ENCODE data around the gene APBA3. TPM values are rescaled to one million over a fixed set of nuclear protein-coding genes. Genes with fewer than 3 reads are reported as not detected.

Gene APBA3
- total RNA-seq, 3 donors from 2014 or later: 18.9 to 23.0 (median 19.2) TPM

- ATAC-seq: no peak
- intact Hi-C loops (cut with DNase I, micrococcal nuclease): no loop called here
- no peak for TF ChIP-seq CTCF (IDR thresholded peaks at IDR 0.05)
- H3K9me3 ChIP-seq: peaks cover 21% of the 10 kb centered on the region
- no peak overlapping the region for H3K4me3 ChIP-seq
- H3K4me1 ChIP-seq (ENCODE audit: low read depth): no peaks in the 10 kb centered on the region
- DNase-seq: no peak
- H3K36me3 ChIP-seq (ENCODE audit: low read depth): no peaks in the 10 kb centered on the region
Measured at GRCh38 chr19:3782330-3782729, 20.8 kb upstream of the APBA3 start.

GRCh38 chr19:3781603-3782002 is 20.1 kb upstream of the APBA3 start:
- intact Hi-C loops (cut with DNase I, micrococcal nuclease): no loop called here
- H3K4me1 ChIP-seq (ENCODE audit: low read depth): no peaks in the 10 kb centered on the region
- no peak for DNase-seq
- H3K4me3 ChIP-seq: no peak overlapping the region
- H3K9me3 ChIP-seq: peaks cover 21% of the 10 kb centered on the region
- H3K36me3 ChIP-seq (ENCODE audit: low read depth): no peaks in the 10 kb centered on the region
- TF ChIP-seq CTCF (IDR thresholded peaks at IDR 0.05): no peak
- no peak for ATAC-seq

- no peak for TF ChIP-seq CTCF (IDR thresholded peaks at IDR 0.05)
- Histone ChIP-seq H3K4me1 (ENCODE audit: low read depth) (no peaks in the 10 kb centered on the region), H3K9me3 (peaks cover 21% of the 10 kb centered on the region), H3K4me3 (no peak overlapping the region), H3K36me3 (ENCODE audit: low read depth) (no peaks in the 10 kb centered on the region)
- ATAC-seq (no peak), DNase-seq (no peak)
- intact Hi-C loops (cut with DNase I, micrococcal nuclease): no loop called here
Measured at GRCh38 chr19:3780786-3781304, 19.4 kb upstream of the APBA3 start.

- Histone ChIP-seq H3K36me3 (ENCODE audit: low read depth) (no peaks in the 10 kb centered on the region), H3K4me3 (no peak overlapping the region), H3K9me3 (peaks cover 21% of the 10 kb centered on the region), H3K4me1 (ENCODE audit: low read depth) (no peaks in the 10 kb centered on the region)
- no peak for DNase-seq
- no peak for TF ChIP-seq CTCF (IDR thresholded peaks at IDR 0.05)
- ATAC-seq: no peak
- intact Hi-C loops (cut with DNase I, micrococcal nuclease): no loop called here
Measured at GRCh38 chr19:3778899-3779723, 17.6 kb upstream of the APBA3 start.

- DNase-seq: no peak
- Histone ChIP-seq H3K4me3 (no peak overlapping the region), H3K9me3 (peaks cover 21% of the 10 kb centered on the region), H3K4me1 (ENCODE audit: low read depth) (no peaks in the 10 kb centered on the region), H3K36me3 (ENCODE audit: low read depth) (no peaks in the 10 kb centered on the region)
- TF ChIP-seq CTCF (IDR thresholded peaks at IDR 0.05): no peak
- ATAC-seq: no peak
- intact Hi-C loops (cut with DNase I, micrococcal nuclease): no loop called here
Measured at GRCh38 chr19:3778104-3778867, 16.8 kb upstream of the APBA3 start.

Measured in mucosa of descending colon (tissue), 3 donors.